Lower lobe of right lung (tissue), 2 donors: Measurements from ENCODE around the gene ORC3. TPM values are rescaled to one million over a fixed set of nuclear protein-coding genes. Genes with fewer than 3 reads are reported as not detected.
A peak's percentile ranks its signal among the peaks of the same experiment; 100 is the strongest.
"Not testable (repeated sequence)": the region's sequence is repeated elsewhere in the genome, so short reads cannot be mapped to it uniquely, and the experiment has no call there.

ENCODE experiments used
- ATAC-seq, 2 donors: fragments of 200-7000 bp; cut with Tn5 transposase; one replicate each; pipeline ENCODE4 v1.9.1; 2020 to 2022; ENCODE audit warnings: mild to moderate bottlenecking in 2 of 2, moderate library complexity in 2 of 2
- DNase-seq: peaks from one replicate; pipeline ENCODE4 v3.0.0-alpha.2; 2020
- H3K27ac ChIP-seq: fragments of 200-600 bp; one replicate; pipeline ENCODE4 v1.8.0; 2022
- H3K27me3 ChIP-seq: fragments of 200-600 bp; one replicate; pipeline ENCODE4 v1.8.0; 2022; ENCODE audit warnings: low read depth
- H3K36me3 ChIP-seq: fragments of 200-600 bp; one replicate; pipeline ENCODE4 v1.8.0; 2022; ENCODE audit warnings: mild to moderate bottlenecking
- H3K4me1 ChIP-seq: fragments of 200-600 bp; one replicate; pipeline ENCODE4 v1.8.0; 2022
- H3K4me3 ChIP-seq: fragments of 200-600 bp; one replicate; pipeline ENCODE4 v1.8.0; 2022; ENCODE audit warnings: mild to moderate bottlenecking
- H3K9me3 ChIP-seq: fragments of 200-600 bp; one replicate; pipeline ENCODE4 v1.8.0; 2022
- intact Hi-C: fragments of 100-400 bp; cut with DNase I; formaldehyde crosslinking; loops from one replicate; pipeline ENCODE4 v1.11.0; 2022
- total RNA-seq: library from RNA; stranded (reverse); fragmentation: NEBNext Ultra II Directional; extraction: Animal tissue kit (Norgen Biotek cat#: 25700); gene quantifications from one replicate; pipeline ENCODE4 v1.2.1, GENCODE V29; 2021
- TF ChIP-seq, protein P1 (sequence below): fragments of 200-600 bp; IDR thresholded peaks from one replicate; pipeline ENCODE4 v1.8.0; 2022; ENCODE audit warnings: antibody characterized with exemption, mild to moderate bottlenecking
- donor health status: DM: no; HTN: yes; CAD: no; lungs with severe emphysema.

The ORC3 gene
- total RNA-seq, 1 donor from 2014 or later, result 16.6 TPM

DNA sequence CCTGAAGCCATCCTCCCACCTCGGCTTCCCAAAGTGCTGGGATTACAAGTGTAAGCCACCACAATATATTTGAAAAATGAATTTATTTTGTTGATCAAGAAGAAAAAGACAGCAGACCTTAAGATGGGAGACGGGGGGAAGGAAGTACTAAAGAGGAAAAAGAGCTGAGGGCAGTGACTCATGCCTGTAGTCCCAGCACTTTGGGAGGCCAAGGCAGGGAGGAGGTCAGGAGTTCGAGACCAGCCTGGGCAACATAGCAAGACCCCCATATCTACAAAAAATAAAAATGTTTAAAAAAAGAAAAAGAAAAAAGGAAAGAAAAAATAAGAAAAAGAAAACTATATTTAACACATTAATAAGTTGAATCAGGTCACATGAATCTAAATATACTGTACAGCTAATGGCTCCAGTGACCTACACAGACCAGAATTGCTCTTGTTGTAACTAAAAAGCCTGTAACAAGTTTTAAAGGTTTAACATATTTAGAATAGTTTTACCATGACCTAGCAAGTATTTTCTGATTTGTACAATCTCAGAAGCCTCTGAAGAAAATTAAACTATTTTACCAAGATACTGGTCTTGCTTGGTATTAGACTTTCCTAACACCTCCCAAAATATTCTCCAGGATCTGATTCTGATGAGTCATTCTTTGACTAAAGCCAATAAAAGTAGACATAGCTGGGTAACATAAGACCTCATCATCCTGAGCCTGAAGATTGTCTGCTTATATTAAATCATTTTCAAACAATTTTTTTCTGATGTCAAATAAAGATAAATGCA is 116.4 kb downstream of the ORC3 start:
- no peak for ATAC-seq
- no peak overlapping the region for H3K4me3 ChIP-seq
- intact Hi-C loops, result no loop called here

DNA sequence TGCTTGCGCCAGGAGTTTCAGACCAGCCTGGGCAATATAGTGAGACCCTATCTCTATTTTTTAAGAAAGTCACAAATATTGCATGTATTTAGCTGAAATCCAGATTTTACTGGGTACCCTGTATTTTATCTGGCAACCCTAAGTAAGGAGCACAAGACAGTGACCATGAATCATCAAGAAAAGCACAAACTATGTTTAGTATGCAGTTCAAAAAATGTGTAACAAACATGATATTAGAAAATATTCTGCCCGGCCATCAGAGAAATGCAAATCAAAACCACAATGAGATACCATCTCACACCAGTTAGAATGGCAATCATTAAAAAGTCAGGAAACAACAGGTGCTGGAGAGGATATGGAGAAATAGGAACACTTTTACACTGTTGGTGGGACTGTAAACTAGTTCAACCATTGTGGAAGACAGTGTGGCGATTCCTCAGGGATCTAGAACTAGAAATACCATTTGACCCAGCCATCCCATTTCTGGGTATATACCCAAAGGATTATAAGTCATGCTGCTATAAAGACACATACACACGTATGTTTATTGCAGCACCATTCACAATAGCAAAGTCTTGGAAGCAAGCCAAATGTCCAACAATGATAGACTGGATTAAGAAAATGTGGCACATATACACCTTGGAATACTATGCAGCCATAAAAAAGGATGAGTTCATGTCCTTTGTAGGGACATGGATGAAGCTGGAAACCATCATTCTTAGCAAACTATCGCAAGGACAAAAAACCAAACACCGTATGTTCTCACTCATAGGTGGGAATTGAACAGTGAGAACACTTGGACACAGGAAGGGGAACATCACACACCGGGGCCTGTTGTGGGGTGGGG is 118.9 kb downstream of the ORC3 start:
- H3K4me1 ChIP-seq, H3K27ac ChIP-seq, H3K9me3 ChIP-seq, ATAC-seq, H3K27me3 ChIP-seq, intact Hi-C loops, H3K4me3 ChIP-seq, H3K36me3 ChIP-seq, DNase-seq: not testable (repeated sequence)

More for the DNA sequence above, 116.4 kb downstream of the ORC3 start:
- Histone ChIP-seq H3K36me3 (no peaks in the 10 kb centered on the region), H3K9me3 (no peaks in the 10 kb centered on the region), H3K27me3 (no peaks in the 10 kb centered on the region), H3K4me1 (peaks cover 7% of the 10 kb centered on the region), H3K27ac (no peak overlapping the region)
- TF ChIP-seq, protein P1, sequence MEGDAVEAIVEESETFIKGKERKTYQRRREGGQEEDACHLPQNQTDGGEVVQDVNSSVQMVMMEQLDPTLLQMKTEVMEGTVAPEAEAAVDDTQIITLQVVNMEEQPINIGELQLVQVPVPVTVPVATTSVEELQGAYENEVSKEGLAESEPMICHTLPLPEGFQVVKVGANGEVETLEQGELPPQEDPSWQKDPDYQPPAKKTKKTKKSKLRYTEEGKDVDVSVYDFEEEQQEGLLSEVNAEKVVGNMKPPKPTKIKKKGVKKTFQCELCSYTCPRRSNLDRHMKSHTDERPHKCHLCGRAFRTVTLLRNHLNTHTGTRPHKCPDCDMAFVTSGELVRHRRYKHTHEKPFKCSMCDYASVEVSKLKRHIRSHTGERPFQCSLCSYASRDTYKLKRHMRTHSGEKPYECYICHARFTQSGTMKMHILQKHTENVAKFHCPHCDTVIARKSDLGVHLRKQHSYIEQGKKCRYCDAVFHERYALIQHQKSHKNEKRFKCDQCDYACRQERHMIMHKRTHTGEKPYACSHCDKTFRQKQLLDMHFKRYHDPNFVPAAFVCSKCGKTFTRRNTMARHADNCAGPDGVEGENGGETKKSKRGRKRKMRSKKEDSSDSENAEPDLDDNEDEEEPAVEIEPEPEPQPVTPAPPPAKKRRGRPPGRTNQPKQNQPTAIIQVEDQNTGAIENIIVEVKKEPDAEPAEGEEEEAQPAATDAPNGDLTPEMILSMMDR, result no peak
- DNase-seq, result no peak

DNA sequence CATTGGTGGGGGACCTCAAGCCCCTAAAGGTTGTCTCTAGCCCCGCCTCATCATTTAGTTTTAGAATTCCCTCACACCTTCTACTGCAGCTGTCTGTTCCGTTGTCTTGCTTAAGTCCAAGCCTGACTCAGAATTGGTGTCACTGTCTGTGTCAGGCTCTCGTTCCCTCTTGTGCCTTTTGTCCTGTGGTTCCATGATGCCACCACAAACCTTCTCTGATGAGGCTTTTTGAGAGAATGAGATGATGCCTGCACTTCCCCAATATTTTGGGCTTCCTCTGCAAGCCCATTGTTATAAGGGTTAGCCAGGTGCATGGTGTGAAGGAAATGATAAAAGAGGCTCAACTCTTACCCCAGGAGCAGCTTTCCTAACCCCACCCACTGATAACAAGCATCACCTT is 120.2 kb downstream of the ORC3 start:
- Histone ChIP-seq H3K27me3 (no peaks in the 10 kb centered on the region), H3K4me3 (no peak overlapping the region), H3K9me3 (no peaks in the 10 kb centered on the region), H3K36me3 (no peaks in the 10 kb centered on the region), H3K4me1 (no peaks in the 10 kb centered on the region), H3K27ac (no peak overlapping the region)
- no peak for DNase-seq
- ATAC-seq, result no peak
- TF ChIP-seq, protein P1, result no peak
- intact Hi-C loops, result no loop called here

DNA sequence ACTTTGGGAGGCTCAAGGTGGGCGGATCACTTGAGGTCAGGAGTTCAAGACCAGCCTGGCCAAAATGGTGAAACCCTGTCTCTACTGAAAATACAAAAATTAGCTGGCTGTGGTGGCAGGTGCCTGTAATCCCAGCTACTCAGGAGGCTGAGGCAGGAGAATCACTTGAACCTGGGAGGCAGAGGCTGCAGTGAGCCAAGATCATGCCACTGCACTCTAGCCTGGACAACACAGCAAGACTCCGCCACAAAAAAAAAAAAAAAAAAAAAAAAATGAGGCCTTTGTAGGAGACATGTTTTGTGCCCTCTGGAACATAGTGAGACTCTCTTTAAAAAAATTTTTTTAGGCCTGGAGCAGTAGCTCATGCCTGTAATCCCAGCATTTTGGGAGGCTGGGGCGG is 122.8 kb downstream of the ORC3 start:
- H3K4me1 ChIP-seq, ATAC-seq, H3K4me3 ChIP-seq, H3K36me3 ChIP-seq, DNase-seq, H3K27ac ChIP-seq, H3K27me3 ChIP-seq, H3K9me3 ChIP-seq, intact Hi-C loops: not testable (repeated sequence)

DNA sequence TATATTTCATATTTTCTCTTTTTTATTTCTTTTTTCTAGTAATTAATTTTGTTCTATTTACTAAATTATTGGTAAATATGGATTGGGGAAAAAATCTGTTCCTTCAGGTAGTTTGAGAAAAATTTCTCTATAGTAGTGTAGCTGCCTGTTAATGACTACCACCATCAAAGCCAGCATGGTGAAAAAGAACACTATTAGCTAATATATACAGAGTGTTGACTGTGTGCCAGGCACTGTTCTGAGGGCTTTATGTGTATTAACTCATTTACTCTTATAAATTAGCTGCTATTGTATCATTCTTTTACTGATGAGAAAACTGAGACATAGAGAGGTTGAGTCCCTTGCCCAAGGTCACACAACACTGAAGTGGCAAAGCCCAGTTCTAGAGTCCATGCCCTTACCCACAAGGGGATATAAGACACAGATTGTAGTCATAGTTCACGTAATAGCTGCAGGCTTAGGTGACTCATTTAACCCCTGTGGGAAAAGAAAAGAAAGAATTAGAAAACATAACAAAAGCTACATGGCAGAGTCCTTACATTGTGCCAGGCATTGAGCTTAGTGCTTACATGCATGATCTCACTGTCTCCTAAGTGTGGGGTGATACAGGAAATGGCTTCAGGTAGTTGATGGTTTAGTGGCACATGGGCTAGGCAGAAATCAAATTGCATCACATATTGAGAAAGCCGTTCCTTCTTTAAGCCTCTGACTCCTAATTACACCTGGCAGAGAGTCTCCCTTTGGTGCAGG is 124.3 kb downstream of the ORC3 start:
- H3K4me1 ChIP-seq, result peaks cover 16% of the 10 kb centered on the region
- TF ChIP-seq, protein P1, result no peak
- ATAC-seq (peak; percentile 47 to 59), DNase-seq (no peak)
- intact Hi-C loops, result no loop called here
- H3K27ac ChIP-seq, result no peak overlapping the region
- H3K9me3 ChIP-seq, result no peaks in the 10 kb centered on the region
- H3K36me3 ChIP-seq, result no peaks in the 10 kb centered on the region
- H3K4me3 ChIP-seq, result no peak overlapping the region
- no peaks in the 10 kb centered on the region for H3K27me3 ChIP-seq

Other genes starting within 250 kb of the ORC3 start
- 4.2 TPM for gene C6orf163, start 245.3 kb upstream of the ORC3 start, total RNA-seq
- gene CFAP206, start 182.2 kb upstream of the ORC3 start, total RNA-seq, result 3.9 TPM
- 41.0 TPM for gene SLC35A1, start 117.2 kb upstream of the ORC3 start, total RNA-seq
- 26.4 TPM for gene RARS2, start 148 bp upstream of the ORC3 start, total RNA-seq
- gene AKIRIN2, start 112.1 kb downstream of the ORC3 start, total RNA-seq, result 67.6 TPM